Hepatocyte (in vitro differentiated cells): ENCODE data around the gene MRPS22.

Source experiments
- EZH2phosphoT487 ChIP-seq: fragments of 200-600 bp; sonication (generic); IDR thresholded peaks from one replicate; pipeline ENCODE4 v1.6.1; 2018; ENCODE audit warnings: antibody characterized with exemption, mild to moderate bottlenecking, low read depth, moderate library complexity; ENCODE audit not compliant: unreplicated experiment, severe bottlenecking
- TF ChIP-seq, protein P1 (sequence below): fragments of 200-600 bp; sonication (generic); IDR thresholded peaks from 2 replicates; pipeline ENCODE4 v1.5.1; 2016; ENCODE audit warnings: antibody characterized with exemption, mild to moderate bottlenecking; ENCODE audit not compliant: poor library complexity

DNA sequence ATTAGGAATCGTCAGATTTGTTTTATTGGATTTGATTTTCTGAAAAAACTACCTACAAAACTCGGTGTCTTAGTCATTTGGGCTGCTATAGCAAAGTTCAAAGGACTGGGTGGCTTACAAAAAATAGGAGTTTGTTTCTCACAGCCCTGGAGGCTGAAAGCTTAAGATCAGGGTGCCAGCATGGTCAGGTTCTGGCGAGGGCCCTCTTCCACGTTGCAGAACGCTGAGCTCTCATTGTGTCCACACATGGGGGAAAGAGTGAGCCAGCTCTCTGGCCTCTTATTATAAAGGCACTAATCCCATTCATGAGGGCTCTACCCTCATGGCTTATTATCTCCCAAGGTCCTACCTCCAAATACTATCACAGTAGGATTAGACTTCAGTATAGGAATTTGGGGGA lies 40.6 kb upstream of the MRPS22 start:
- TF ChIP-seq, protein P1, sequence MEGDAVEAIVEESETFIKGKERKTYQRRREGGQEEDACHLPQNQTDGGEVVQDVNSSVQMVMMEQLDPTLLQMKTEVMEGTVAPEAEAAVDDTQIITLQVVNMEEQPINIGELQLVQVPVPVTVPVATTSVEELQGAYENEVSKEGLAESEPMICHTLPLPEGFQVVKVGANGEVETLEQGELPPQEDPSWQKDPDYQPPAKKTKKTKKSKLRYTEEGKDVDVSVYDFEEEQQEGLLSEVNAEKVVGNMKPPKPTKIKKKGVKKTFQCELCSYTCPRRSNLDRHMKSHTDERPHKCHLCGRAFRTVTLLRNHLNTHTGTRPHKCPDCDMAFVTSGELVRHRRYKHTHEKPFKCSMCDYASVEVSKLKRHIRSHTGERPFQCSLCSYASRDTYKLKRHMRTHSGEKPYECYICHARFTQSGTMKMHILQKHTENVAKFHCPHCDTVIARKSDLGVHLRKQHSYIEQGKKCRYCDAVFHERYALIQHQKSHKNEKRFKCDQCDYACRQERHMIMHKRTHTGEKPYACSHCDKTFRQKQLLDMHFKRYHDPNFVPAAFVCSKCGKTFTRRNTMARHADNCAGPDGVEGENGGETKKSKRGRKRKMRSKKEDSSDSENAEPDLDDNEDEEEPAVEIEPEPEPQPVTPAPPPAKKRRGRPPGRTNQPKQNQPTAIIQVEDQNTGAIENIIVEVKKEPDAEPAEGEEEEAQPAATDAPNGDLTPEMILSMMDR = no peak
- no peak for TF ChIP-seq EZH2phosphoT487
